Body of pancreas (tissue), 4 donors: ENCODE data around the gene TMEM9. TPM values are rescaled to one million over a fixed set of nuclear protein-coding genes. Genes with fewer than 3 reads are reported as not detected.
A peak's percentile ranks its signal among the peaks of the same experiment; 100 is the strongest.

ENCODE experiments used
- ATAC-seq: fragments of 150-250 bp; one replicate; pipeline ENCODE4 v1.9.1; 2016
- DNase-seq, 4 donors: peaks; one replicate each; pipeline ENCODE4 v3.0.0-alpha.2; 2019
- H3K27ac ChIP-seq, 4 donors: fragments of 200-600 bp; sonication (generic); 1 replicate in 3 of 4; 2 replicates in 1 of 4; pipeline versions ENCODE4 v1.5.1 to v1.6.1; 2016 to 2019; ENCODE audit warnings: mild to moderate bottlenecking in 1 of 4, mixed read lengths in 1 of 4, moderate library complexity in 1 of 4
- H3K27me3 ChIP-seq, 2 donors: fragments of 200-600 bp; sonication (generic); one replicate each; pipeline ENCODE4 v1.6.0; 2016; ENCODE audit warnings: mild to moderate bottlenecking in 1 of 2
- H3K36me3 ChIP-seq, 2 donors: fragments of 200-600 bp; sonication (generic); replicated peaks in 1 of 2; 2 replicates each; pipeline ENCODE4 v1.5.1; 2016; ENCODE audit warnings: low read depth in 2 of 2; ENCODE audit not compliant: insufficient read depth in 1 of 2
- H3K4me1 ChIP-seq: fragments of 200-600 bp; sonication (generic); one replicate; pipeline ENCODE4 v1.6.0; 2016
- H3K4me3 ChIP-seq, 2 donors: fragments of 200-600 bp; sonication (generic); 1 replicate in 1 of 2; 2 replicates in 1 of 2; pipeline ENCODE4 v1.5.1; 2016 to 2019
- H3K9me3 ChIP-seq, 3 donors: fragments of 200-600 bp; sonication (generic); 1 replicate in 2 of 3; 2 replicates in 1 of 3; pipeline ENCODE4 v1.5.1; 2016
- POLR2A ChIP-seq, 3 donors: fragments of 450-650 bp; IDR thresholded peaks; one replicate each; pipeline ENCODE4 v1.6.1; 2016; ENCODE audit warnings: antibody characterized with exemption in 3 of 3, mild to moderate bottlenecking in 2 of 3
- WGBS, 2 donors: methylation state at CpG; one replicate each; pipeline ENCODE4 v1.1.5; 2017; 5-methylcytosine and 5-hydroxymethylcytosine counted together
- intact Hi-C: fragments of 100-400 bp; cut with DNase I; formaldehyde crosslinking; loops from one replicate; pipeline ENCODE4 v1.15.1; 2023
- total RNA-seq, 2 donors: library from RNA; depleted of rRNA; stranded (reverse); fragments of >200 nt; gene quantifications; one replicate each; pipeline ENCODE4 v1.1.0, GENCODE V29; 2016
- TF ChIP-seq, protein P1 (sequence below), 7 experiments: fragments of 450-650 bp in 4 of 7; fragments of 200-600 bp in 3 of 7; sonication (generic) in 3 of 7; IDR thresholded peaks; one replicate each; pipeline ENCODE4 v1.5.1; 2016 to 2019; ENCODE audit warnings: antibody characterized with exemption in 7 of 7

Gene TMEM9
- total RNA-seq, 2 donors from 2014 or later, result 56.6 to 70.5 TPM

DNA sequence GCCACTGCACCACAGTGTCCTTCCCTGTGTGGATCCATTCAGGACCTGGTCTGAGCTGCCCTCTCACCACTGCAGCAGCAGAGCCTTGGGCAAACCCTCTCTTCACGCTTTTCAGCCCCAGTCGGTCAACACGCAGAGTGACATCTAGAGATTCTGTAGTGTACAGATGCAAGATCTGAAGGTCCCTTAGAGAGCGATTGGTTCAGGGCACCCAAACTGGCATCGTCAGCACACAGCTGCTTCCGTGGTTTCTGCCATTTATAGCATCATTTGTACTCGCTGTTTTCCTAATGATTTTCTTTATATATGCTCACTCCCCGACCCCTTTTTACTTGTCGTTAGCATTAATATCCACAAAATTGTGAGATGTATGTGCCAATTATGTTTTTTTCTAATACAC, 25.8 kb downstream of the TMEM9 start:
- ATAC-seq (no peak), DNase-seq (no peak)
- H3K4me3 ChIP-seq, result no peak overlapping the region
- peaks cover 55% of the 10 kb centered on the region for H3K4me1 ChIP-seq
- intact Hi-C loops, result no loop called here
- 54 to 57% methylated on average over 9 of the region's 9 CpGs for WGBS, 2 donors
- no peaks in the 10 kb centered on the region for H3K9me3 ChIP-seq
- H3K36me3 ChIP-seq, result no peaks in the 10 kb centered on the region
- TF ChIP-seq, protein P1, sequence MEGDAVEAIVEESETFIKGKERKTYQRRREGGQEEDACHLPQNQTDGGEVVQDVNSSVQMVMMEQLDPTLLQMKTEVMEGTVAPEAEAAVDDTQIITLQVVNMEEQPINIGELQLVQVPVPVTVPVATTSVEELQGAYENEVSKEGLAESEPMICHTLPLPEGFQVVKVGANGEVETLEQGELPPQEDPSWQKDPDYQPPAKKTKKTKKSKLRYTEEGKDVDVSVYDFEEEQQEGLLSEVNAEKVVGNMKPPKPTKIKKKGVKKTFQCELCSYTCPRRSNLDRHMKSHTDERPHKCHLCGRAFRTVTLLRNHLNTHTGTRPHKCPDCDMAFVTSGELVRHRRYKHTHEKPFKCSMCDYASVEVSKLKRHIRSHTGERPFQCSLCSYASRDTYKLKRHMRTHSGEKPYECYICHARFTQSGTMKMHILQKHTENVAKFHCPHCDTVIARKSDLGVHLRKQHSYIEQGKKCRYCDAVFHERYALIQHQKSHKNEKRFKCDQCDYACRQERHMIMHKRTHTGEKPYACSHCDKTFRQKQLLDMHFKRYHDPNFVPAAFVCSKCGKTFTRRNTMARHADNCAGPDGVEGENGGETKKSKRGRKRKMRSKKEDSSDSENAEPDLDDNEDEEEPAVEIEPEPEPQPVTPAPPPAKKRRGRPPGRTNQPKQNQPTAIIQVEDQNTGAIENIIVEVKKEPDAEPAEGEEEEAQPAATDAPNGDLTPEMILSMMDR (IDR thresholded peaks at IDR 0.05), result no peak
- TF ChIP-seq POLR2A (IDR thresholded peaks at IDR 0.05), result no peak
- H3K27ac ChIP-seq, result peak overlapping the region; percentile 74 to 93 (median 84)
- no peaks in the 10 kb centered on the region for H3K27me3 ChIP-seq

DNA sequence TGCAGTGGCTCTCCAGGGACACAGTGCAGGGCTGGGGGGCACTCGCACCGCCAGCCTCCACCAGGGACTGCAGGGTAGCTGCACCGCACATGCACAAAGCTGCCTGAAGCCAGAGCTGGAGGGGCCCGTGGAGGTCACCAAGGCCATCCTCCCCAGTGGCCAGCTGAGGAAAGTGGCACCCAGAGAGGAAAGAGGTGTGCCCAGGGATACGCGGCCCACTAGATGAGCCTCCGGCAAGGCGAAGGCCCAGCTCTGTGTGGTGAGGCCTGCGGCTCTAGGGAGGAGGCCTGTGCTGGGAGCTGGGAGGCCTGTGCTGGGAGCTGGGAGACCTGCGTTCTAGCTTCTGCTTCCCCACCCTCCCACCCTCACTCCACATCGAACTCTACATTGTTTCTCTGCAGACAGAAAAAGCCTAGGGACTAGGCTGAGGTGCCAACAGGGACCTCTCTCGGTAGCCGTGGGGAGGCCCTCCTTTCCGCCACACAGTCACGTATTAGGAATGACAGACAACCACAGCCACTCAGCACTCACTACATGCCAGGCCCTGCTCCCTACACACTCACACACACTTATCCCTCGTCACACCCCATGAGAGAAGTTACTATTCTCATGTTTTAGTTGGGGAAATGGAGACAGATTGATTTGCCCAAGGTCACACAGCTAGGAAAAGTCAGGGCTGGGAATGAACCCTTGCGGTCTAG, 26.4 kb downstream of the TMEM9 start:
- Histone ChIP-seq H3K4me3 (no peak overlapping the region), H3K4me1 (peaks cover 55% of the 10 kb centered on the region), H3K27me3 (no peaks in the 10 kb centered on the region), H3K9me3 (no peaks in the 10 kb centered on the region), H3K36me3 (no peaks in the 10 kb centered on the region), H3K27ac (peak overlapping the region; percentile 74 to 93 (median 84))
- DNase-seq, result peak; percentile 22 to 58 (median 46)
- ATAC-seq, result no peak
- 67 to 74% methylated on average over 12 to 17 of the region's 17 CpGs for whole genome bisulfite sequencing, 2 donors
- TF ChIP-seq POLR2A (IDR thresholded peaks at IDR 0.05), result no peak
- TF ChIP-seq, protein P1 (IDR thresholded peaks at IDR 0.05), result no peak
- intact Hi-C loops, result no loop called here

- H3K4me3 ChIP-seq, result no peak within 1 kb of the TSS
- H3K27me3 ChIP-seq, result no peaks in the 10 kb centered on the region
- intact Hi-C loops, result no loop called here
- ATAC-seq (peak; percentile 86), DNase-seq (peak; percentile 82 to 93 (median 90))
- H3K27ac ChIP-seq, result peak within 1 kb of the TSS; percentile 74 to 93 (median 84)
- TF ChIP-seq POLR2A (IDR thresholded peaks at IDR 0.05), result peak; percentile 53 to 64 (median 64)
- TF ChIP-seq, protein P1 (IDR thresholded peaks at IDR 0.05), result peak in 4 of 7 experiments; percentile 32 to 58 (median 36)
- H3K36me3 ChIP-seq, result no peaks in the 10 kb centered on the region
- H3K9me3 ChIP-seq, result no peaks in the 10 kb centered on the region
- 29 to 38% methylated on average over 18 to 24 of the region's 24 CpGs for WGBS, 2 donors
- peaks cover 55% of the 10 kb centered on the region for H3K4me1 ChIP-seq
These were observed 27.2 kb downstream of the TMEM9 start, which contains the start of gene ASCL5 for GRCh38 chr1:201126832-201127754. Gene ASCL5, minus strand, starts transcription at chr1:201127184. Its CDS starts 11,812 bp downstream, at chr1:201115372.

DNA sequence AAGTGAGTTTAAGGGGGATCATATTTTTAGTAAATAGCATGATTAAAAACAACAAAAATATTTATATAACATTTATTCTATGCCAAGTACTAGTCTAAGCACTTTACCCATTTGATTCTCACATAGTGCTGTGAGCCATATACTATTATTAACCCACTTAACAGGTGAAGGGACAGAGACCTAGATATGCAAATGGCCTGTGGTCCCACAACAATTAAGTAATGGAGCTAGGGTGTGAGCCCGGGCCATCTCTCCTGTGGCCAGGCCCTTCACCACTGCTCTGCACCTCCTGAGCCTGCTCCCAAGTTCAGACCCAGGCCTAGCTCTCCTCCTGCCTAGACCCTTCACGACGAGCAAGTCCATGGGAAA, 27.8 kb downstream of the TMEM9 start:
- Histone ChIP-seq H3K36me3 (no peaks in the 10 kb centered on the region), H3K4me3 (no peak overlapping the region), H3K27me3 (no peaks in the 10 kb centered on the region), H3K9me3 (no peaks in the 10 kb centered on the region), H3K27ac (peak overlapping the region; percentile 74 to 93 (median 84)), H3K4me1 (peaks cover 53% of the 10 kb centered on the region)
- 16 to 29% methylated on average over 3 of the region's 3 CpGs for WGBS, 2 donors
- TF ChIP-seq, protein P1 (IDR thresholded peaks at IDR 0.05), result no peak
- no peak for TF ChIP-seq POLR2A (IDR thresholded peaks at IDR 0.05)
- no peak for ATAC-seq
- no peak for DNase-seq
- intact Hi-C loops, result no loop called here
